GM19023 (cell line): ENCODE measurements around the gene DPM1.

Experiments used
- ATAC-seq: cut with Tn5 transposase; IDR thresholded peaks from one replicate; pipeline ENCODE4 v1.9.1; 2021; ENCODE audit warnings: mild to moderate bottlenecking, moderate library complexity; ENCODE audit not compliant: unreplicated experiment

The DPM1 gene

GRCh38 chr20:50930976-50931305 lies 27.4 kb downstream of the DPM1 start:
- peak; percentile 38 for ATAC-seq

GRCh38 chr20:50930139-50930975 lies 28.0 kb downstream of the DPM1 start:
- ATAC-seq = no peak

- no peak for ATAC-seq
Observed at GRCh38 chr20:50929299-50930138, 28.8 kb downstream of the DPM1 start.

GRCh38 chr20:50928469-50928868 lies 29.9 kb downstream of the DPM1 start:
- ATAC-seq = no peak

- ATAC-seq = no peak
Observed at GRCh38 chr20:50926530-50926929, 31.8 kb downstream of the DPM1 start.

GRCh38 chr20:50924261-50924920 lies 33.9 kb downstream of the DPM1 start:
- no peak for ATAC-seq

GRCh38 chr20:50921803-50922501 lies 36.4 kb downstream of the DPM1 start:
- no peak for ATAC-seq

GRCh38 chr20:50920997-50921396 lies 37.3 kb downstream of the DPM1 start:
- no peak for ATAC-seq

GRCh38 chr20:50919567-50919966 lies 38.8 kb downstream of the DPM1 start:
- no peak for ATAC-seq

- no peak for ATAC-seq
Observed at GRCh38 chr20:50918403-50918802, 39.9 kb downstream of the DPM1 start.

GRCh38 chr20:50916934-50917333 lies 41.4 kb downstream of the DPM1 start:
- ATAC-seq = no peak

- no peak for ATAC-seq
Observed at GRCh38 chr20:50916257-50916656, 42.1 kb downstream of the DPM1 start.

GRCh38 chr20:50915424-50915823 lies 42.9 kb downstream of the DPM1 start:
- ATAC-seq = no peak

- ATAC-seq = no peak
Observed at GRCh38 chr20:50913690-50914375, 44.5 kb downstream of the DPM1 start.

- ATAC-seq = no peak
Observed at GRCh38 chr20:50911716-50912115, 46.6 kb downstream of the DPM1 start.

- ATAC-seq = no peak
Observed at GRCh38 chr20:50911030-50911429, 47.3 kb downstream of the DPM1 start.

GRCh38 chr20:50909413-50909812 lies 48.9 kb downstream of the DPM1 start:
- ATAC-seq = no peak

GRCh38 chr20:50904067-50904570 lies 54.2 kb downstream of the DPM1 start:
- ATAC-seq = no peak

GRCh38 chr20:50903353-50904051 lies 54.8 kb downstream of the DPM1 start:
- no peak for ATAC-seq

GRCh38 chr20:50901301-50901700 lies 57.0 kb downstream of the DPM1 start:
- ATAC-seq = no peak
